GM19452 (cell line): Measurements from ENCODE around the gene FILIP1L.
A peak's percentile ranks its signal among the peaks of the same experiment; 100 is the strongest.

ENCODE experiments used
- ATAC-seq: cut with Tn5 transposase; IDR thresholded peaks from one replicate; pipeline ENCODE4 v1.9.1; 2021; ENCODE audit not compliant: unreplicated experiment

FILIP1L gene

DNA sequence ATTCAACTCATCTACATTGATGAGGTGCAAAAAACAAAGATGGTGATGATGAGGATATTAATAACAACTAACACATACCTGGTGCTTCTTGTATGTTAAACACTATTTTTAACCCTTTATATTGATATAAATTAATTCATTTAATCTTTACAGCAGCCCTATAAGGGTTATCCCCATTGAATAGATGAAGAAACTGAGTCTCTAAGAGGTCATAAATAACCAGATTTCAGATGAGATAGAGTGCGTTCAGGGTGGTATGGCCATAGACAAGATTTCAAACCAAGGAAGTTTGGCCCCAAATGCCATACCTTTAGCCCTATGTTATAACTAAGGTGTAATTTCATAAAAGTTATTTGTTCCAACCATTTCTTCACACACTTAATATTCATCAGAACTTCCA lies 214.1 kb downstream of the FILIP1L start:
- no peak for ATAC-seq

DNA sequence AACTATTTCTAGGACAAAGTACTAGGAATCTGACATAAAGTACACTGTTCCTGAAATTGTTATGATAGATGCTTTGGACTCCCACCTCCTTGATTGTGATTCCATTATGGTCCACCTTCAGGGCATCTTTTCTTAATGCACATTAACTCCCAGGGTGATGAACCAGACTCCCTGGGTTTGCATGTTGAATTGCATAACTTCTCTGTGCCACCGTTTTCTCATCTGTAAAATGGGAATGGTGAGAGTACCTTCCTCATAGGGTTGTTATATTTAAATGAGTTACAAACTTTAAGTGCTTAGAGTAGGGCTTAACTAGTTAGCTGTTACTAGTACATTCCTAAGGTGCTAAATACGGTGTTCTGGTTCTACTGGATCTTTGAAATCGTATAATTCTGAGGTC lies 214.7 kb downstream of the FILIP1L start:
- ATAC-seq: no peak

GRCh38 chr3:99896482-99896881 lies 217.8 kb downstream of the FILIP1L start:
- no peak for ATAC-seq

GRCh38 chr3:99895703-99896441 lies 218.4 kb downstream of the FILIP1L start:
- no peak for ATAC-seq

DNA sequence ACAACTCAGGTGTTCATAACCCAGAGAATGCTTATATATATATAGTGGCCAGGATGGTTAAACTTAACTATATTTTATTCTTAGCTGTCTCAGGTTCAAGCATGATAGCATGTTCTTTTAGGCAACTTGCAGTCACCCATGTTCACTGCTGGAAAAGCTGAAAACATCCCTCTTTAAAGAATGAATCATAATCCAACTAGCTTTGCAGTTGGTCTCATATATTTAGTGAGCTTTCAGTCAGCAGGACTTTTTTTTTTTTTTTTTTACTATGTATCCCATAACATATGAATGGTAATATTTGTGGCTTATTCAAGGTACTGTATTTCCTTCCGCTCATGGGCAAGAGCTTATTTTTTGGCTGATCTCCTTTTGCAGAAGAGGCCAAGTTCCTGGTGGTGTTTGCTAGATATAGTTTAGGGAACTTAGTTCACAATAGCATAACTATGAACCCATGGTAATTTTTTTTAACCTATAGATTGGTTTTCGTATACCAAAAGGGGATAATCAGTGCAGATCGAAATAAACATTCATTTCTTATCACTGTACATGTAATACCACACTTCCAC lies 219.1 kb downstream of the FILIP1L start:
- no peak for ATAC-seq

- ATAC-seq: no peak
Measured at GRCh38 chr3:99892332-99892731, 222.0 kb downstream of the FILIP1L start.

DNA sequence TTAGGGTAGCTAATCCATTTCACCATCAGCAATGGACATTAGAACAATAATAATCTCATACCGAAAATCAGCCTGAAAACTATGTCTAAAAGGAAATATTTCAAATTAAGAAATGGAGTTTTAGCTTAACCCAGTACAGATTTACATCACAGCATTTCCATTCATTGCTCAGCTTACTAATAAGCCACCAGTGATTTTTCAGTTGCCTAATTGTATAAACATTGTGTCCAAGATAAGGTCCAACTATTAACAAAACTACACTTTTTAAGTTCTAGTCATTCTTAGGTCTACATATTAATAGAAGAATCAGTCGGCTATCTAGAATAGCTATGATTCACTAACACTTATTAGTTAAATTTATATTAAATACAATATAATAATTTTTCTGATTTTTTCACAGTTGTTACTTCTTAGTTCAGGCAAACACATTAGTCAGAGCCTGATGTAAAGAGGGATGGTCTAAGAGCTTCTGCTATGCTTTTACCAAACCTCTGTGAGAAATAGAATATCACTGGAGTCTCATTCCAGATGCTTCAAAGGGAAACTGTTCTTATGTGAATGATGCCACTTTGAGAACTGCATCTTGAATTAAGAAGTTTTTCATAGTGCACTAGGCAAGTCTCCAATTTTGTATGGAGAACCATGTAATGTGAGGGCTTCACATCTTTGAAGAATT lies 222.6 kb downstream of the FILIP1L start:
- ATAC-seq: no peak

DNA sequence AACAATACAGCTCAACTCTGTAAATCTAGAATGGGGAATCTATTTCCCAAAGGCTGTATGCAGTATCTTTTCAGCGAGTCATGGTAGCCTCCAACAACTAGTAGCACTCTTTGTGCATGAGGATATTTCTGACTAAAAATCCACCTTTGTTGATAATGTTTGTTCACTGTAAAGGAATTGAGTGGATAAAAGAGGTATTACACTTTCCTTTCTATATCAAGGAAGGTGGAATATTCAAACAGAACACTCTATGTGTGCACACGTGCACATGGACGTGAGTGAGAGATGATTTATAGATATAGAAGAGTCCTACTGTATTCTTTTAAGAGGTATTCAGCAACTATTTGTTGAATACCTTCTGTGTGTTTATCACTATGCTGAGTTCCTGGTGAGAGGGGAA lies 228.4 kb downstream of the FILIP1L start:
- no peak for ATAC-seq

- no peak for ATAC-seq
Measured at GRCh38 chr3:99885085-99885484, 229.2 kb downstream of the FILIP1L start.

DNA sequence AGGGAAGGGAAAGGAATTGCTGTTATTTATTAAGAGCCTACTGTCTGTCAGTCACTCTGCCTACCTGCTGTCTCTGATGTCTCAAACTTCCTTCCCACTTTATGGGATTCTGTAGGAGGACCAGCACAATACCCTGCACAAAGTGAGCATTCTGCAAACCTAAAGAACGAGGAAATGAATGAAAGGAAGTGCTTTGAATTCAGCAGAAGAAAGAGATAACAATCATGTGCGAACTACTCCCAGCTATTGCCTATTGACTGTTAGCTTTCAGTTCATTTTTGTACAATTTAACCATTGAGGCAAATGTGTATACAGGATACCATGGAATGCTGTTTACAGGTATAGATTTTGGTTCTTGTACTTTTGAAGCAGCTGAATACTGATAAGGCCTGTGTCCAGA lies 229.8 kb downstream of the FILIP1L start:
- no peak for ATAC-seq

DNA sequence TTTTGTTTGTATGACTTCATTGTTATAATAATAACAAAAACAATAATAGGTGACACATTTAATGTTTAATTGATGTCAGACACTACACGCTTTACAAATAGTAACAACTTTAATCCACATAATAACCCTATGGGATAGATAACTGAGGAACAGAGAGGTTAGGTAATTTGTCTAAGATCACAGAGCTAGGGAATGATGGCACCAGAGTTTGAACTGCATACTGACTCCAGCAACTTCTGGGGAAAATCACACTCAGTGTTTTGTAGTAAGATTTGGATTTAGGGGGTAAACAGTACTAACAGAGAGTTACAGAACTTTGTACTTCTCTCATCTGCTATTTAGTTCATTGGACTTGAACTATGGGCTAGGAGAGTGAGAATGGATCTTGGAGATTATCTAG lies 230.6 kb downstream of the FILIP1L start:
- no peak for ATAC-seq

GRCh38 chr3:99883138-99883461 lies 231.2 kb downstream of the FILIP1L start:
- ATAC-seq: no peak

GRCh38 chr3:99882436-99883137 lies 231.7 kb downstream of the FILIP1L start:
- no peak for ATAC-seq

DNA sequence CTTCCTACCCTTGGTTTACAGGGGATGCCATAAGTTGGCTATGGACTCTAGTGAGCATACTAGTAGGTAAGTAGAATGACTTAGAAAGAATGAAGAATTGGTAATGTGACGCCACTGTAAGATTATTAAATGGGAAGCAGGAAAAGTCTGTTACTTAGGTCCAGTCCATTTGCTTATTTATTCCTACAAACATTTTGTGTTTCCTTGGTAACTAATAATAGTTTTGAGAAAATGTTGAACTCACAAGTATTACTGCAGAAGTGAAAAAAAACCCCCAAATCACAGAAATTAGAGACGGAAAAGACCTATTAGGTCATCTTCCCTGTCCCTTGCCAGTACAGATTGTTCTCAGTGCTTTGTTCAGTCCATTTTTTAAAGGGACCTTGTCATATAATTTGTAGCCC lies 233.2 kb downstream of the FILIP1L start:
- ATAC-seq: no peak

DNA sequence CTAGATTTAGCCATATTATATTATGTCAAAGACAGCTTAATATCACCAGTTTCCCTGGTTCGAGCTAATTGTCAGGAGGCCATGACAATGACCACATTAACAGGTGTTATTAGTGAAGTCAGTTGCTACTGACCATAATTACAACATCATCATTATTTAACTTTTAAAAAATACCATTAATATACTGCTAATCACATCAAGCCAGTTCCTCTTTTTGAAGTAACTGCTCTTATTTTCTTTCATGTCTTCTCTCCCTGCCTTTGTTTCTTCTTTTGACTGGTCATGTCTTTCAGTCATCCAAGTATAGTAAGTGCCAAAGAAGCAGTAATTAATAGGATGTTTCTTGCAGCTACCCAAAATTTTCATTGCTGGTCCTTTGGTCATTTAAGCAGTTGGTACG lies 235.0 kb downstream of the FILIP1L start:
- no peak for ATAC-seq

DNA sequence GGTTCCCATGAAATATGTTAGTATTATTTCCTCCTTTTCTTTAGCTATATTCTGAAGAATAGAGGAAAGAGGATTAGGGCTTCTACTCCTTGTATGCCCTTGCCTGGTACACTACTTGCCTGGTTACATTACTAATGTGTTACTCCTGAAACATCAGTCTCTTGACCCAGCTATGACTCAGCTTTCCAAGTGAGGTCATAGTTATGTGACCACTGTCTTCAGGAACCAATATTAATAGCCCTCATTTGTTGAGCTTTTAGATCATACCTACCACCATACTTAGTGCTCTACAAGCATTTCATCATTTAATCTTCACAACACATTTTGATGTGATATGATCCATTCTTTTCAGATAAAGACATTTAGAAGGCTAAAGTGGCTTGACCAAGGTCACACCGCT lies 236.3 kb downstream of the FILIP1L start:
- ATAC-seq: peak; percentile 58

GRCh38 chr3:99877031-99877579 lies 237.2 kb downstream of the FILIP1L start:
- ATAC-seq: no peak

- peak; percentile 81 for ATAC-seq
Measured at GRCh38 chr3:99875929-99876841, 238.1 kb downstream of the FILIP1L start.

GRCh38 chr3:99875581-99875928 lies 238.7 kb downstream of the FILIP1L start:
- no peak for ATAC-seq

- no peak for ATAC-seq
Measured at GRCh38 chr3:99874237-99875002, 239.9 kb downstream of the FILIP1L start.
